GM18498 (cell line): ENCODE measurements around the gene TACR2.

Experiments used
- ATAC-seq: cut with Tn5 transposase; IDR thresholded peaks from one replicate; pipeline ENCODE4 v1.9.1; 2021; ENCODE audit warnings: mild to moderate bottlenecking, moderate library complexity; ENCODE audit not compliant: unreplicated experiment

TACR2 gene

GRCh38 chr10:69377191-69377590 lies 39.5 kb downstream of the TACR2 start:
- no peak for ATAC-seq

GRCh38 chr10:69376662-69377061 lies 40.1 kb downstream of the TACR2 start:
- ATAC-seq, result no peak

GRCh38 chr10:69375307-69376151 lies 41.2 kb downstream of the TACR2 start:
- no peak for ATAC-seq

GRCh38 chr10:69374931-69375306 lies 41.8 kb downstream of the TACR2 start:
- no peak for ATAC-seq

- no peak for ATAC-seq
Measured at GRCh38 chr10:69374242-69374641, 42.5 kb downstream of the TACR2 start.

- no peak for ATAC-seq
Measured at GRCh38 chr10:69372126-69372980, 44.4 kb downstream of the TACR2 start.

- ATAC-seq, result no peak
Measured at GRCh38 chr10:69367469-69367868, 49.2 kb downstream of the TACR2 start.

- ATAC-seq, result no peak
Measured at GRCh38 chr10:69366738-69367137, 50.0 kb downstream of the TACR2 start.

- ATAC-seq, result no peak
Measured at GRCh38 chr10:69364232-69364940, 52.3 kb downstream of the TACR2 start.

GRCh38 chr10:69363666-69364065 lies 53.1 kb downstream of the TACR2 start:
- ATAC-seq, result no peak

- no peak for ATAC-seq
Measured at GRCh38 chr10:69362471-69362954, 54.2 kb downstream of the TACR2 start.

GRCh38 chr10:69361303-69361614 lies 55.5 kb downstream of the TACR2 start:
- ATAC-seq, result no peak

GRCh38 chr10:69360485-69361302 lies 56.0 kb downstream of the TACR2 start:
- no peak for ATAC-seq

- ATAC-seq, result no peak
Measured at GRCh38 chr10:69359594-69359993, 57.1 kb downstream of the TACR2 start.

- ATAC-seq, result no peak
Measured at GRCh38 chr10:69359148-69359547, 57.6 kb downstream of the TACR2 start.

GRCh38 chr10:69358148-69358795 lies 58.4 kb downstream of the TACR2 start:
- no peak for ATAC-seq

GRCh38 chr10:69356187-69356586 lies 60.5 kb downstream of the TACR2 start:
- ATAC-seq, result no peak

- no peak for ATAC-seq
Measured at GRCh38 chr10:69353977-69354635, 62.6 kb downstream of the TACR2 start.
